ENCODE data around the gene EFEMP1. TPM values are rescaled to one million over a fixed set of nuclear protein-coding genes. Genes with fewer than 3 reads are reported as not detected.

The EFEMP1 gene
- total and polyA plus RNA-seq, 4 donors: 551 to 3,298 (median 891) TPM

GRCh38 chr2:55961318-55961911 lies 37.8 kb upstream of the EFEMP1 start:
- 14 to 19% methylated on average over 3 of the region's 3 CpGs for WGBS, 2 donors
- Histone ChIP-seq H3K4me1 (ENCODE audit: control insufficient read depth in 1 of 2, insufficient read depth in 2 of 2, low read length in 2 of 2) (peaks cover 2 to 5% of the 10 kb centered on the region in 2 donors), H3K36me3 (ENCODE audit: control insufficient read depth in 1 of 2, insufficient read depth in 2 of 2, low read length in 1 of 2) (no peaks in the 10 kb centered on the region), H3K27ac (ENCODE audit: low read depth in 1 of 2, low read length in 2 of 2) (no peak overlapping the region), H3K27me3 (ENCODE audit: control insufficient read depth in 1 of 2, insufficient read depth in 2 of 2, low read length in 1 of 2) (no peaks in the 10 kb centered on the region), H3K4me3 (ENCODE audit: low read length in 2 of 2) (no peak overlapping the region), H3K9me3 (ENCODE audit: control insufficient read depth, low read length) (no peaks in the 10 kb centered on the region)
- intact Hi-C loops (cut with DNase I): loop anchor here in 1 of 2 donors (1.0 to 10.0 kb wide), 5 partner anchors 36 to 244 kb away; partner anchors contain the start of gene EFEMP1
- ATAC-seq (ENCODE audit: low FRiP score) (peak; percentile 68), DNase-seq (no peak)

DNA sequence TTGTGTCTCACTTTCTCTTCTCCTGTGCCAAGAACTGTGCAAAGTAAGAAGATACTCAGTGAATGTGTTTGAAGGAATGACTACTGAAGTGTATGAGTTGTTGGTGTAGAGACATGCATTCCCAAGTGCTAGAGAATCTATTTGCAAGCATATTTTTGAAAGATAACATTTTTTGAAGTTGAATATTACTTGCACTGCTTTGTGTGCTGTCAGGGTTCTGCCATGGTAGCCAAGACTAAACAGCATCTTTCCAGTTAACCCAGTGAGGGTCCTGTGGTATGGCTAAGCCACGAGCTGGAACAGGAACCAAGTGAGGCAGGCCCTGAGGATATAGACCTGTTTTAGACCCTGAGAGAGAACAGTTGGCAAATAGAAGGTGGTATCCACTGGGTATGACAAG lies 35.2 kb upstream of the EFEMP1 start:
- no peaks in the 10 kb centered on the region for H3K9me3 ChIP-seq (ENCODE audit: control insufficient read depth, low read length)
- no peaks in the 10 kb centered on the region for H3K36me3 ChIP-seq (ENCODE audit: control insufficient read depth in 1 of 2, insufficient read depth in 2 of 2, low read length in 1 of 2)
- WGBS, 2 donors: 38 to 58% methylated on average over 1 of the region's 1 CpG
- intact Hi-C loops (cut with DNase I): no loop called here
- ATAC-seq (ENCODE audit: low FRiP score) (no peak), DNase-seq (no peak)
- H3K27me3 ChIP-seq (ENCODE audit: control insufficient read depth in 1 of 2, insufficient read depth in 2 of 2, low read length in 1 of 2): no peaks in the 10 kb centered on the region
- no peak overlapping the region for H3K27ac ChIP-seq (ENCODE audit: low read depth in 1 of 2, low read length in 2 of 2)
- H3K4me1 ChIP-seq (ENCODE audit: control insufficient read depth in 1 of 2, insufficient read depth in 2 of 2, low read length in 2 of 2): no peaks in the 10 kb centered on the region
- H3K4me3 ChIP-seq (ENCODE audit: low read length in 2 of 2): no peak overlapping the region

DNA sequence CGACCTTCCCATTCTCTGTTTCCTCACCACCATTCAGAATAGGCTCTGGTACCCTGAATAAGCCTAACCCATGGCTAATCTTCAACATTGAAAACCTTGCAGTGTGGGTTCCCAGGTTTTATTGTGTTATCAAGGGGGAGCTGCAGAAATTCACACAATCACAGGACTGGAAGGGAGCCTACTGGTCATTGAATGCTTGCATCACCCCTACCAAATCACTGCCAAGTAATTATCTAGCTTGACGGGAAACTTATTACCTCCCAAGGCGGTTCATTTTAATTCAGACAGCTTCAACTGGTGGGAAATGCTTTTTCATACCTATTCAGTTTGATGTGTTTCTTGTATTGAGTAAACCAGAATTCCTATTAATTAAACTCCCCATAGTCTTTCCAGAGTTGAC lies 33.6 kb upstream of the EFEMP1 start:
- Histone ChIP-seq H3K4me1 (ENCODE audit: control insufficient read depth in 1 of 2, insufficient read depth in 2 of 2, low read length in 2 of 2) (no peaks in the 10 kb centered on the region), H3K36me3 (ENCODE audit: control insufficient read depth in 1 of 2, insufficient read depth in 2 of 2, low read length in 1 of 2) (no peaks in the 10 kb centered on the region), H3K27ac (ENCODE audit: low read depth in 1 of 2, low read length in 2 of 2) (no peak overlapping the region), H3K27me3 (ENCODE audit: control insufficient read depth in 1 of 2, insufficient read depth in 2 of 2, low read length in 1 of 2) (no peaks in the 10 kb centered on the region), H3K9me3 (ENCODE audit: control insufficient read depth, low read length) (no peaks in the 10 kb centered on the region), H3K4me3 (ENCODE audit: low read length in 2 of 2) (no peak overlapping the region)
- intact Hi-C loops (cut with DNase I): no loop called here
- peak; percentile 54 for ATAC-seq (ENCODE audit: low FRiP score)
- WGBS, 2 donors: 85 to 94% methylated on average over 3 of the region's 3 CpGs
- DNase-seq: no peak

GRCh38 chr2:55954306-55955035 lies 30.9 kb upstream of the EFEMP1 start:
- Histone ChIP-seq H3K4me1 (ENCODE audit: control insufficient read depth in 1 of 2, insufficient read depth in 2 of 2, low read length in 2 of 2) (no peaks in the 10 kb centered on the region), H3K27me3 (ENCODE audit: control insufficient read depth in 1 of 2, insufficient read depth in 2 of 2, low read length in 1 of 2) (no peaks in the 10 kb centered on the region), H3K9me3 (ENCODE audit: control insufficient read depth, low read length) (no peaks in the 10 kb centered on the region), H3K27ac (ENCODE audit: low read depth in 1 of 2, low read length in 2 of 2) (no peak overlapping the region), H3K4me3 (ENCODE audit: low read length in 2 of 2) (no peak overlapping the region), H3K36me3 (ENCODE audit: control insufficient read depth in 1 of 2, insufficient read depth in 2 of 2, low read length in 1 of 2) (no peaks in the 10 kb centered on the region)
- DNase-seq: no peak
- ATAC-seq (ENCODE audit: low FRiP score): peak; percentile 66
- intact Hi-C loops (cut with DNase I): no loop called here
- WGBS, 2 donors: 64 to 72% methylated on average over 4 of the region's 4 CpGs

DNA sequence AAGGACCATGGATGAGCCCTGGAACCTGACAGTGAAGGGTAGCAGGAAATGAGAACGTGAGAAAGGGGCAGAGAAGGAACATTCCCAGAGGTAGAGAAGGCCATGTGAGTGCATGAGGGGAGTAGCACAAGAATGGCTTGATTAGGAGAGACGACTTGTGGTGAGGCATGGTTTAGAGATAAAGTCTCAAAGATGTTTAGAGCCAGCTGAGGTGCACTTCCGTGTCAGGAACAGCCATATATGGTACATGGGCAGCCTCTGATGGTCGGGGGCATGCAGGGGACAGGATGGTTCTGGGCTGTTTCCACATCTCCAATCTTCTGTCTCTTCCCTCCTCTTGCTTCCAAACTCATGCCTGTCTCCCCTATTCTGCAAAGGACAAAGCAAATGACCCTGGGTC lies 28.8 kb upstream of the EFEMP1 start:
- H3K4me1 ChIP-seq (ENCODE audit: control insufficient read depth in 1 of 2, insufficient read depth in 2 of 2, low read length in 2 of 2): no peaks in the 10 kb centered on the region
- 69 to 80% methylated on average over 4 of the region's 4 CpGs for WGBS, 2 donors
- ATAC-seq (ENCODE audit: low FRiP score) (no peak), DNase-seq (no peak)
- H3K27ac ChIP-seq (ENCODE audit: low read depth in 1 of 2, low read length in 2 of 2): no peak overlapping the region
- intact Hi-C loops (cut with DNase I): no loop called here
- no peaks in the 10 kb centered on the region for H3K9me3 ChIP-seq (ENCODE audit: control insufficient read depth, low read length)
- no peaks in the 10 kb centered on the region for H3K36me3 ChIP-seq (ENCODE audit: control insufficient read depth in 1 of 2, insufficient read depth in 2 of 2, low read length in 1 of 2)
- H3K27me3 ChIP-seq (ENCODE audit: control insufficient read depth in 1 of 2, insufficient read depth in 2 of 2, low read length in 1 of 2): no peaks in the 10 kb centered on the region
- no peak overlapping the region for H3K4me3 ChIP-seq (ENCODE audit: low read length in 2 of 2)

GRCh38 chr2:55951533-55951932 lies 28.0 kb upstream of the EFEMP1 start:
- intact Hi-C loops (cut with DNase I): no loop called here
- no peak overlapping the region for H3K4me3 ChIP-seq (ENCODE audit: low read length in 2 of 2)
- H3K4me1 ChIP-seq (ENCODE audit: control insufficient read depth in 1 of 2, insufficient read depth in 2 of 2, low read length in 2 of 2): no peaks in the 10 kb centered on the region
- ATAC-seq (ENCODE audit: low FRiP score) (no peak), DNase-seq (no peak)
- H3K9me3 ChIP-seq (ENCODE audit: control insufficient read depth, low read length): no peaks in the 10 kb centered on the region
- H3K36me3 ChIP-seq (ENCODE audit: control insufficient read depth in 1 of 2, insufficient read depth in 2 of 2, low read length in 1 of 2): no peaks in the 10 kb centered on the region
- WGBS, 2 donors: 93% methylated on average over 5 of the region's 5 CpGs
- H3K27ac ChIP-seq (ENCODE audit: low read depth in 1 of 2, low read length in 2 of 2): no peak overlapping the region
- H3K27me3 ChIP-seq (ENCODE audit: control insufficient read depth in 1 of 2, insufficient read depth in 2 of 2, low read length in 1 of 2): no peaks in the 10 kb centered on the region

DNA sequence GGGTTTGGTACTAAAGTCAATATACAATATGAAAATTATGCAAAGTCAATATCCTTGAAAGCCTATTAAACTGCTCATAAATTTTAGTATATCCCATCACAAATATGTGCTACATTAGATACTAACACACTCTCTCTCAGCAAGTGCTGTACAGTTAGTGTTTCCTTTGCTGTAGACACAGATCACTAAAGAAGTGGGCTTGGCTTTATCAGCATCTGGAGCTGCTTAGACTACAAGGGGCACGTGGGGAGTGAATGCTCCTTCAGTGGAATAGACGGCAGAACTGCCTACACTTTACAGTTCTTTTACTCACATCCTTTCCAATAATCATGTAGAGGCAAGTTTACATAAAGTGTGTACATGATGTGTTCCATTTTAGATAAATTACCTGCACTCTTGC lies 26.0 kb upstream of the EFEMP1 start:
- WGBS, 2 donors: 83 to 98% methylated on average over 2 of the region's 2 CpGs
- Histone ChIP-seq H3K27me3 (ENCODE audit: control insufficient read depth in 1 of 2, insufficient read depth in 2 of 2, low read length in 1 of 2) (no peaks in the 10 kb centered on the region), H3K9me3 (ENCODE audit: control insufficient read depth, low read length) (no peaks in the 10 kb centered on the region), H3K4me3 (ENCODE audit: low read length in 2 of 2) (no peak overlapping the region), H3K36me3 (ENCODE audit: control insufficient read depth in 1 of 2, insufficient read depth in 2 of 2, low read length in 1 of 2) (no peaks in the 10 kb centered on the region), H3K27ac (ENCODE audit: low read depth in 1 of 2, low read length in 2 of 2) (no peak overlapping the region), H3K4me1 (ENCODE audit: control insufficient read depth in 1 of 2, insufficient read depth in 2 of 2, low read length in 2 of 2) (no peaks in the 10 kb centered on the region)
- intact Hi-C loops (cut with DNase I): no loop called here
- DNase-seq (no peak), ATAC-seq (ENCODE audit: low FRiP score) (no peak)

- H3K4me1 ChIP-seq (ENCODE audit: control insufficient read depth in 1 of 2, insufficient read depth in 2 of 2, low read length in 2 of 2): no peaks in the 10 kb centered on the region
- DNase-seq (no peak), ATAC-seq (ENCODE audit: low FRiP score) (no peak)
- intact Hi-C loops (cut with DNase I): no loop called here
- no peaks in the 10 kb centered on the region for H3K27me3 ChIP-seq (ENCODE audit: control insufficient read depth in 1 of 2, insufficient read depth in 2 of 2, low read length in 1 of 2)
- H3K27ac ChIP-seq (ENCODE audit: low read depth in 1 of 2, low read length in 2 of 2): no peak overlapping the region
- H3K4me3 ChIP-seq (ENCODE audit: low read length in 2 of 2): no peak overlapping the region
- no peaks in the 10 kb centered on the region for H3K36me3 ChIP-seq (ENCODE audit: control insufficient read depth in 1 of 2, insufficient read depth in 2 of 2, low read length in 1 of 2)
- H3K9me3 ChIP-seq (ENCODE audit: control insufficient read depth, low read length): no peaks in the 10 kb centered on the region
Observed at GRCh38 chr2:55949211-55949610, 25.6 kb upstream of the EFEMP1 start.

DNA sequence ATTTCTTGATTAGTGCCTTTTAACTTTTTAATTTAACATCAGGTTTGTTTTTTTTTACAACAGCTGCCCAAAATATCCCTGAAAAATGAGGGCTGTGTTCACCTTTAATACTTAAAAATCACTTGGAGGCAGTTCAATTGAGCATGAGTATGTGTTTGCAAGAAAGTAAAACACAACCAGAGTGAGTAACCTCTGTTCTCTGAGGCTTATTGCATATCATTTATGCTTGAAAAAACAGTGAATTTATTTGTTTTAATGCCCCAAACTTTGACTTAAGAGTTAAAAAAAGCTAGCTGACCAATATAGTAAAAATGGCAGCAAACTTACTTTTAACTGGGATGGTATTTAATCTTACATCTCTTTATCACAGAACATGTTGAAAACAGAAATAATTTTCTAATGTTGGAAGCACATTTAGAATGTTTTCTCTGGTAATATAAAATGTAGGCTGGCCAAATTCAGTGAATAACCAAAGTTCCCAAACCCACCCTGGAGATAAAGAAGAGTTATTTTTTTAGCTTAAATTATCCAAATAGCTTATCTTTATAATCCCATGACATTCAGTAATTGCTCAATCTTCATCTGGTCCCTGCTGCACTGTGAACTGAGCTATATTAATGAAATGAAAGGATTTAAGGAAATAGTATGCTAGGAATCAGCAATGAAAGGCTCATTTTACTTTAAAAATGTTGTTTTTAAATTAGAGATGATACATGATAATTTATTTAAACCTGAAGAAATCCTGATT lies 24.8 kb upstream of the EFEMP1 start:
- Histone ChIP-seq H3K9me3 (ENCODE audit: control insufficient read depth, low read length) (no peaks in the 10 kb centered on the region), H3K27ac (ENCODE audit: low read depth in 1 of 2, low read length in 2 of 2) (no peak overlapping the region), H3K36me3 (ENCODE audit: control insufficient read depth in 1 of 2, insufficient read depth in 2 of 2, low read length in 1 of 2) (no peaks in the 10 kb centered on the region), H3K4me1 (ENCODE audit: control insufficient read depth in 1 of 2, insufficient read depth in 2 of 2, low read length in 2 of 2) (no peaks in the 10 kb centered on the region), H3K4me3 (ENCODE audit: low read length in 2 of 2) (no peak overlapping the region), H3K27me3 (ENCODE audit: control insufficient read depth in 1 of 2, insufficient read depth in 2 of 2, low read length in 1 of 2) (no peaks in the 10 kb centered on the region)
- ATAC-seq (ENCODE audit: low FRiP score) (peak; percentile 67), DNase-seq (no peak)
- intact Hi-C loops (cut with DNase I): no loop called here

All from aorta (tissue), 5 donors.